Endodermal cell (in vitro differentiated cells): ENCODE data around the gene FMO5. TPM values are rescaled to one million over a fixed set of nuclear protein-coding genes. Genes with fewer than 3 reads are reported as not detected.

Source experiments
- DNase-seq: peaks from one replicate; pipeline ENCODE4 v3.0.0-alpha.2; 2017
- H3K27ac ChIP-seq: 2 replicates; pipeline ENCODE4 v1.5.1; 2013; ENCODE audit warnings: mild to moderate bottlenecking, low read depth, low read length, moderate library complexity
- H3K27me3 ChIP-seq: 2 replicates; pipeline ENCODE4 v1.6.1; 2013; ENCODE audit warnings: mild to moderate bottlenecking, low read length, moderate library complexity; ENCODE audit not compliant: insufficient read depth, control insufficient read depth, poor library complexity, severe bottlenecking
- H3K36me3 ChIP-seq: 2 replicates; pipeline ENCODE4 v1.7.0; 2013; ENCODE audit warnings: mild to moderate bottlenecking, low read length, moderate library complexity; ENCODE audit not compliant: control insufficient read depth, insufficient read depth
- H3K4me1 ChIP-seq: one replicate; pipeline ENCODE4 v1.7.0; 2013; ENCODE audit warnings: low read length; ENCODE audit not compliant: control insufficient read depth, insufficient read depth
- H3K4me3 ChIP-seq: 2 replicates; pipeline ENCODE4 v1.5.1; 2013; ENCODE audit warnings: mild to moderate bottlenecking, low read length, moderate library complexity
- H3K9ac ChIP-seq: 2 replicates; pipeline ENCODE4 v1.6.1; 2013; ENCODE audit warnings: mild to moderate bottlenecking, low read length, moderate library complexity; ENCODE audit not compliant: poor library complexity, severe bottlenecking; ENCODE audit errors: extremely low read depth
- H3K9me3 ChIP-seq: 2 replicates; pipeline ENCODE4 v1.6.1; 2013; ENCODE audit warnings: mild to moderate bottlenecking, low read length, moderate library complexity; ENCODE audit not compliant: control insufficient read depth
- H3K27ac Mint-ChIP-seq: 2 replicates; pipeline ENCODE4 v1.8.0; 2020; ENCODE audit warnings: mixed read lengths
- H3K27me3 Mint-ChIP-seq: 2 replicates; pipeline ENCODE4 v1.8.0; 2021; ENCODE audit warnings: mild to moderate bottlenecking, mixed read lengths; ENCODE audit not compliant: insufficient read depth
- H3K36me3 Mint-ChIP-seq: 2 replicates; pipeline ENCODE4 v1.8.0; 2020; ENCODE audit warnings: low read depth, mixed read lengths
- H3K4me1 Mint-ChIP-seq: 2 replicates; pipeline ENCODE4 v1.8.0; 2020; ENCODE audit warnings: mixed read lengths
- H3K4me3 Mint-ChIP-seq: 2 replicates; pipeline ENCODE4 v1.8.0; 2020; ENCODE audit warnings: mild to moderate bottlenecking, moderate library complexity, mixed read lengths
- H3K9me3 Mint-ChIP-seq: 2 replicates; pipeline ENCODE4 v1.8.0; 2020; ENCODE audit warnings: mild to moderate bottlenecking, mixed read lengths
- WGBS, 2 experiments: methylation state at CpG; one replicate each; pipeline versions ENCODE4 v1.1.5 to v1.1.7; 2013; ENCODE audit warnings: missing lambda C conversion rate in 2 of 2, mixed read lengths in 1 of 2; ENCODE audit not compliant: insufficient coverage in 1 of 2, insufficient read length in 1 of 2; 5-methylcytosine and 5-hydroxymethylcytosine counted together
- total RNA-seq, 2 donors: library from RNA; stranded (reverse); fragmentation: NEBNext Ultra II Directional in 1 of 2; extraction: Animal tissue kit (Norgen Biotek cat#: 25700) in 1 of 2; gene quantifications; 2 replicates in 1 of 2; 3 replicates in 1 of 2; pipeline ENCODE4 v1.2.1, GENCODE V29; 2021
- TF ChIP-seq, protein P1 (sequence below): fragments of 200-600 bp; sonication (generic); conservative IDR thresholded peaks from 2 replicates; pipeline ENCODE4 v1.5.0; 2021; ENCODE audit warnings: antibody characterized with exemption, mild to moderate bottlenecking

The FMO5 gene
- total RNA-seq, 2 donors from 2014 or later: 13.9 to 14.1 TPM

GRCh38 chr1:147264158-147264768, 39.1 kb upstream of the FMO5 start:
- Mint-ChIP-seq H3K4me3 (no peak overlapping the region), H3K36me3 (peaks cover 77% of the 10 kb centered on the region), H3K27ac (no peak overlapping the region), H3K27me3 (no peaks in the 10 kb centered on the region), H3K9me3 (no peaks in the 10 kb centered on the region), H3K4me1 (no peaks in the 10 kb centered on the region)
- Histone ChIP-seq H3K27ac (no peak overlapping the region), H3K9me3 (no peaks in the 10 kb centered on the region), H3K27me3 (no peaks in the 10 kb centered on the region), H3K4me3 (no peak overlapping the region), H3K4me1 (no peaks in the 10 kb centered on the region), H3K36me3 (peaks cover 98% of the 10 kb centered on the region), H3K9ac (no peak overlapping the region)
- WGBS, 2 experiments: 88 to 93% methylated on average over 1 to 3 of the region's 3 CpGs
- no peak for DNase-seq
- TF ChIP-seq, protein P1, sequence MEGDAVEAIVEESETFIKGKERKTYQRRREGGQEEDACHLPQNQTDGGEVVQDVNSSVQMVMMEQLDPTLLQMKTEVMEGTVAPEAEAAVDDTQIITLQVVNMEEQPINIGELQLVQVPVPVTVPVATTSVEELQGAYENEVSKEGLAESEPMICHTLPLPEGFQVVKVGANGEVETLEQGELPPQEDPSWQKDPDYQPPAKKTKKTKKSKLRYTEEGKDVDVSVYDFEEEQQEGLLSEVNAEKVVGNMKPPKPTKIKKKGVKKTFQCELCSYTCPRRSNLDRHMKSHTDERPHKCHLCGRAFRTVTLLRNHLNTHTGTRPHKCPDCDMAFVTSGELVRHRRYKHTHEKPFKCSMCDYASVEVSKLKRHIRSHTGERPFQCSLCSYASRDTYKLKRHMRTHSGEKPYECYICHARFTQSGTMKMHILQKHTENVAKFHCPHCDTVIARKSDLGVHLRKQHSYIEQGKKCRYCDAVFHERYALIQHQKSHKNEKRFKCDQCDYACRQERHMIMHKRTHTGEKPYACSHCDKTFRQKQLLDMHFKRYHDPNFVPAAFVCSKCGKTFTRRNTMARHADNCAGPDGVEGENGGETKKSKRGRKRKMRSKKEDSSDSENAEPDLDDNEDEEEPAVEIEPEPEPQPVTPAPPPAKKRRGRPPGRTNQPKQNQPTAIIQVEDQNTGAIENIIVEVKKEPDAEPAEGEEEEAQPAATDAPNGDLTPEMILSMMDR: no peak

GRCh38 chr1:147260956-147261355, 35.8 kb upstream of the FMO5 start:
- Mint-ChIP-seq H3K4me3 (no peak overlapping the region), H3K36me3 (peaks cover 65% of the 10 kb centered on the region), H3K27me3 (no peaks in the 10 kb centered on the region), H3K9me3 (no peaks in the 10 kb centered on the region), H3K27ac (no peak overlapping the region), H3K4me1 (no peaks in the 10 kb centered on the region)
- Histone ChIP-seq H3K9me3 (no peaks in the 10 kb centered on the region), H3K36me3 (peaks cover 95% of the 10 kb centered on the region), H3K9ac (no peak overlapping the region), H3K4me1 (no peaks in the 10 kb centered on the region), H3K27ac (no peak overlapping the region), H3K27me3 (no peaks in the 10 kb centered on the region), H3K4me3 (no peak overlapping the region)
- TF ChIP-seq, protein P1: no peak
- WGBS, 2 experiments: 83 to 93% methylated on average over 1 to 4 of the region's 4 CpGs
- DNase-seq: no peak

- no peak overlapping the region for H3K4me3 Mint-ChIP-seq
- Histone ChIP-seq H3K27ac (no peak overlapping the region), H3K9me3 (no peaks in the 10 kb centered on the region), H3K4me1 (no peaks in the 10 kb centered on the region), H3K9ac (no peak overlapping the region), H3K36me3 (peaks cover 59% of the 10 kb centered on the region), H3K27me3 (no peaks in the 10 kb centered on the region), H3K4me3 (no peak overlapping the region)
- peaks cover 55% of the 10 kb centered on the region for H3K36me3 Mint-ChIP-seq
- peaks cover 2% of the 10 kb centered on the region for H3K9me3 Mint-ChIP-seq
- peaks cover 11% of the 10 kb centered on the region for H3K4me1 Mint-ChIP-seq
- 94 to 100% methylated on average over 5 to 9 of the region's 9 CpGs for WGBS, 2 experiments
- DNase-seq: no peak
- TF ChIP-seq, protein P1: no peak
- H3K27me3 Mint-ChIP-seq: no peaks in the 10 kb centered on the region
- H3K27ac Mint-ChIP-seq: no peak overlapping the region
Measured at GRCh38 chr1:147252540-147252939, 27.4 kb upstream of the FMO5 start.
